ENCODE results near the gene UBE2H.

Gene UBE2H

DNA sequence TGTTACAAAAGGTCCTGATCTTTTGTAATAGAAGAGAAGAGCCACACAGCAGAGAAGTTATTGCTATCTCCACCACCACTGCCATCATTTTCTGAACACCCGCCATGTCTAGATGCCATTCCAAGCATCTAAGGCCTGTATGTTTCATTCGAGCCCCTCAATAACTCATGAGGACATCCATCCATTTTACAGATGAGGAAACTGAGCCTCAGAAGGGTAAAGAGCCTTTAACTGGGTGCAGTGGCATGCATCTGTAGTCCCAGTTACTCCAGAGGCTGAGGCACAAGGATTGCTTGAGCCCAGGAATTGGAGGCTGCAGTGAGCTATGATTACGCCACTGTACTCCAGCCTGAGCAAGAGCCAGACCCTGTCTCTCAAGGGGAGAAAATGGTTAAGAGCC is 39.3 kb downstream of the UBE2H start:
- no peak overlapping the region for H2AFZ ChIP-seq (ENCODE audit: low read depth, low read length, severe bottlenecking)
- no peak overlapping the region for H3K4me3 ChIP-seq (ENCODE audit: insufficient read depth, low read length, poor library complexity, severe bottlenecking)
- no peaks in the 10 kb centered on the region for H3K9me2 ChIP-seq (replicated peaks; ENCODE audit: insufficient read depth, low read length)
- no peak overlapping the region for H3K9ac ChIP-seq (ENCODE audit: low read length)
- H3K27ac ChIP-seq (ENCODE audit: low read depth, low read length) = no peak overlapping the region
- no peaks in the 10 kb centered on the region for H3K9me3 ChIP-seq (ENCODE audit: insufficient read depth, low read length)
- no peaks in the 10 kb centered on the region for H3F3A ChIP-seq (ENCODE audit: insufficient read depth)
- no peaks in the 10 kb centered on the region for H3K27me3 ChIP-seq (ENCODE audit: low read length)
- no peaks in the 10 kb centered on the region for H4K20me1 ChIP-seq (ENCODE audit: low read depth, low read length)
- no peak for TF ChIP-seq EZH2phosphoT487 (conservative IDR thresholded peaks at IDR 0.05; ENCODE audit: low read length)
- TF ChIP-seq, protein P1, sequence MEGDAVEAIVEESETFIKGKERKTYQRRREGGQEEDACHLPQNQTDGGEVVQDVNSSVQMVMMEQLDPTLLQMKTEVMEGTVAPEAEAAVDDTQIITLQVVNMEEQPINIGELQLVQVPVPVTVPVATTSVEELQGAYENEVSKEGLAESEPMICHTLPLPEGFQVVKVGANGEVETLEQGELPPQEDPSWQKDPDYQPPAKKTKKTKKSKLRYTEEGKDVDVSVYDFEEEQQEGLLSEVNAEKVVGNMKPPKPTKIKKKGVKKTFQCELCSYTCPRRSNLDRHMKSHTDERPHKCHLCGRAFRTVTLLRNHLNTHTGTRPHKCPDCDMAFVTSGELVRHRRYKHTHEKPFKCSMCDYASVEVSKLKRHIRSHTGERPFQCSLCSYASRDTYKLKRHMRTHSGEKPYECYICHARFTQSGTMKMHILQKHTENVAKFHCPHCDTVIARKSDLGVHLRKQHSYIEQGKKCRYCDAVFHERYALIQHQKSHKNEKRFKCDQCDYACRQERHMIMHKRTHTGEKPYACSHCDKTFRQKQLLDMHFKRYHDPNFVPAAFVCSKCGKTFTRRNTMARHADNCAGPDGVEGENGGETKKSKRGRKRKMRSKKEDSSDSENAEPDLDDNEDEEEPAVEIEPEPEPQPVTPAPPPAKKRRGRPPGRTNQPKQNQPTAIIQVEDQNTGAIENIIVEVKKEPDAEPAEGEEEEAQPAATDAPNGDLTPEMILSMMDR (IDR thresholded peaks at IDR 0.05; ENCODE audit: insufficient read depth, low read length, poor library complexity, severe bottlenecking) = no peak
- no peak overlapping the region for H3K4me2 ChIP-seq (ENCODE audit: low read depth, low read length, poor library complexity, severe bottlenecking)
- no peaks in the 10 kb centered on the region for H3K36me3 ChIP-seq (ENCODE audit: low read length)
- no peaks in the 10 kb centered on the region for H3K79me2 ChIP-seq (ENCODE audit: insufficient read depth, low read length)

DNA sequence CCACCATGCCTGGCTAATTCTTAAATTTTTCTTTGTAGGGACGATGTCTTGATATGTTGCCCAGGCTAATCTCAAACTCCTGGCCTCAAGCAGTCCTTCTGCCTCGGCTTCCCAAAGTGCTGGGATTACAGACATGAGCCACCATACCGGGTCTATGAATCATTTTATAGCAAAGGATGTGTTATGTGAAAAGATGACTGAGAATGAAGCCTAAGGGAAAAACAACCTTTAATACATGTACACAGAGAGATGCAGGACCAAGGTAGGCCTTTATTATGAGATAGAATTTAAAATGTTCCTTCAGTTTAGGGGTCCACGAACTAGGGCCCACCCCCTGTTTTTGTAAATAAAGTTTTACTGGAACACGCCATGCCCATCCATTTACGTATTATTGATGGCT is 41.0 kb downstream of the UBE2H start:
- Histone ChIP-seq H3K9me3 (ENCODE audit: insufficient read depth, low read length) (no peaks in the 10 kb centered on the region), H3K36me3 (ENCODE audit: low read length) (no peaks in the 10 kb centered on the region), H3K27ac (ENCODE audit: low read depth, low read length) (no peak overlapping the region), H3K4me3 (ENCODE audit: insufficient read depth, low read length, poor library complexity, severe bottlenecking) (no peak overlapping the region), H4K20me1 (ENCODE audit: low read depth, low read length) (no peaks in the 10 kb centered on the region), H3F3A (ENCODE audit: insufficient read depth) (no peaks in the 10 kb centered on the region), H3K9me2 (replicated peaks; ENCODE audit: insufficient read depth, low read length) (no peaks in the 10 kb centered on the region), H3K4me2 (ENCODE audit: low read depth, low read length, poor library complexity, severe bottlenecking) (no peak overlapping the region), H3K9ac (ENCODE audit: low read length) (no peak overlapping the region), H3K27me3 (ENCODE audit: low read length) (no peaks in the 10 kb centered on the region), H3K79me2 (ENCODE audit: insufficient read depth, low read length) (no peaks in the 10 kb centered on the region), H2AFZ (ENCODE audit: low read depth, low read length, severe bottlenecking) (no peak overlapping the region)
- TF ChIP-seq, protein P1 (IDR thresholded peaks at IDR 0.05; ENCODE audit: insufficient read depth, low read length, poor library complexity, severe bottlenecking) = no peak
- TF ChIP-seq EZH2phosphoT487 (conservative IDR thresholded peaks at IDR 0.05; ENCODE audit: low read length) = no peak

DNA sequence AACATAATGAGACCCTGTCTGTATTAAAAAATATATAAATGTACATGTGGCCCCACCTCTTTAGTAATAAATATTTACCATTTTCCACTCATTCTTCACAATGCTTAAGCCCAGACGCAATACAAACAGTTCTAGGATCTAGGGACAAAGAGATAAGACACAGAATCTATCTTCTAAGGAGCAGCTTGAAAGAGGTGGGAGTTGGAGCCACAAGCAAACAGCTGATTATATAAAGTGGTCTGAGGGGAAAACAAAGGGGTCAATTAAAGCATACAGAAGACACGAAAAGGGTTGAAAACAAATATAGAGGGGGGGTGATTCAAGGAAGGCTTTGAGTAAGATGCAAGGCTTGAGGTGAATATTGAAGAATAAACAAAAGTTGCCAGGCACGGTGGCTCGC is 43.1 kb downstream of the UBE2H start:
- Histone ChIP-seq H3K9me3 (ENCODE audit: insufficient read depth, low read length) (no peaks in the 10 kb centered on the region), H3F3A (ENCODE audit: insufficient read depth) (no peaks in the 10 kb centered on the region), H3K79me2 (ENCODE audit: insufficient read depth, low read length) (no peaks in the 10 kb centered on the region), H3K4me3 (ENCODE audit: insufficient read depth, low read length, poor library complexity, severe bottlenecking) (no peak overlapping the region), H3K36me3 (ENCODE audit: low read length) (no peaks in the 10 kb centered on the region), H2AFZ (ENCODE audit: low read depth, low read length, severe bottlenecking) (no peak overlapping the region), H3K9me2 (replicated peaks; ENCODE audit: insufficient read depth, low read length) (no peaks in the 10 kb centered on the region), H3K4me2 (ENCODE audit: low read depth, low read length, poor library complexity, severe bottlenecking) (no peak overlapping the region), H4K20me1 (ENCODE audit: low read depth, low read length) (no peaks in the 10 kb centered on the region), H3K27ac (ENCODE audit: low read depth, low read length) (no peak overlapping the region), H3K9ac (ENCODE audit: low read length) (no peak overlapping the region), H3K27me3 (ENCODE audit: low read length) (no peaks in the 10 kb centered on the region)
- TF ChIP-seq EZH2phosphoT487 (conservative IDR thresholded peaks at IDR 0.05; ENCODE audit: low read length) = no peak
- TF ChIP-seq, protein P1 (IDR thresholded peaks at IDR 0.05; ENCODE audit: insufficient read depth, low read length, poor library complexity, severe bottlenecking) = no peak
